WTC11 (cell line): ENCODE results near the gene THOC2.

Source experiments
- AFF4 ChIP-seq: sonication (generic); formaldehyde crosslinking; IDR thresholded peaks from 2 replicates; pipeline ENCODE4 v1.8.1; 2023; ENCODE audit warnings: mild to moderate bottlenecking, missing genetic modification reagents, borderline replicate concordance
- ATF2 ChIP-seq: sonication (generic); formaldehyde crosslinking; IDR thresholded peaks from 2 replicates; pipeline ENCODE4 v1.8.1; 2022; ENCODE audit warnings: low read depth, missing genetic modification reagents, borderline replicate concordance
- CREB1 ChIP-seq: sonication (generic); formaldehyde crosslinking; IDR thresholded peaks from 2 replicates; pipeline ENCODE4 v1.8.0; 2023; ENCODE audit warnings: mild to moderate bottlenecking, missing genetic modification reagents
- CTCF ChIP-seq: fragments of 200-600 bp; IDR thresholded peaks from 2 replicates; pipeline ENCODE4 v1.8.0; 2022; ENCODE audit warnings: antibody characterized with exemption
- ETV6 ChIP-seq: sonication (generic); formaldehyde crosslinking; IDR thresholded peaks from 2 replicates; pipeline ENCODE4 v1.8.1; 2022; ENCODE audit warnings: mild to moderate bottlenecking, missing genetic modification reagents
- FOXP4 ChIP-seq: sonication (generic); formaldehyde crosslinking; IDR thresholded peaks from 2 replicates; pipeline ENCODE4 v1.8.0; 2022; ENCODE audit warnings: mild to moderate bottlenecking, missing genetic modification reagents
- JUN ChIP-seq: sonication (generic); formaldehyde crosslinking; IDR thresholded peaks from 2 replicates; pipeline ENCODE4 v1.8.0; 2023; ENCODE audit warnings: mild to moderate bottlenecking, missing genetic modification reagents
- NFYB ChIP-seq: sonication (generic); formaldehyde crosslinking; conservative IDR thresholded peaks from 2 replicates; pipeline ENCODE4 v1.8.0; 2022; ENCODE audit warnings: low read depth, missing genetic modification reagents
- NR2C2 ChIP-seq: sonication (generic); formaldehyde crosslinking; IDR thresholded peaks from 2 replicates; pipeline ENCODE4 v1.8.0; 2022; ENCODE audit warnings: mild to moderate bottlenecking, missing genetic modification reagents
- ZBTB43 ChIP-seq: sonication (generic); formaldehyde crosslinking; IDR thresholded peaks from 2 replicates; pipeline ENCODE4 v1.8.1; 2023; ENCODE audit warnings: mild to moderate bottlenecking, missing genetic modification reagents
- ZNF121 ChIP-seq: sonication (generic); formaldehyde crosslinking; IDR thresholded peaks from 2 replicates; pipeline ENCODE4 v1.8.0; 2023; ENCODE audit warnings: missing genetic modification reagents
- ZNF138 ChIP-seq: sonication (generic); formaldehyde crosslinking; conservative IDR thresholded peaks from 2 replicates; pipeline ENCODE4 v1.8.1; 2022; ENCODE audit warnings: mild to moderate bottlenecking, moderate library complexity, missing genetic modification reagents
- ZNF263 ChIP-seq: sonication (generic); formaldehyde crosslinking; IDR thresholded peaks from 2 replicates; pipeline ENCODE4 v1.8.1; 2022; ENCODE audit warnings: low read depth, mild to moderate bottlenecking, moderate library complexity, missing genetic modification reagents
- ZNF425 ChIP-seq: fragments of 250-450 bp; sonication (Bioruptor Pico); conservative IDR thresholded peaks from 2 replicates; pipeline ENCODE4 v1.9.0; 2021; ENCODE audit warnings: mild to moderate bottlenecking

GRCh38 chrX:123601437-123601836, 131.4 kb downstream of the THOC2 start:
- TF ChIP-seq ZNF263 (CRISPR knock-in tag) (no peak), CTCF (no peak), ZNF121 (CRISPR knock-in tag) (no peak), ZNF138 (CRISPR knock-in tag) (no peak), ATF2 (CRISPR knock-in tag) (no peak), ETV6 (CRISPR knock-in tag) (no peak), ZBTB43 (CRISPR knock-in tag) (no peak), NFYB (CRISPR knock-in tag) (no peak), CREB1 (CRISPR knock-in tag) (no peak), AFF4 (CRISPR knock-in tag) (no peak), NR2C2 (no peak), ZNF425 (no peak), FOXP4 (no peak), JUN (CRISPR knock-in tag) (no peak)
